ENCODE data around the gene TUSC1.
"Not testable (repeated sequence)": the region's sequence is repeated elsewhere in the genome, so short reads cannot be mapped to it uniquely, and the experiment has no call there.

TUSC1 gene

GRCh38 chr9:25678147-25678666, at the start of gene TUSC1:
TSS of gene TUSC1 (minus strand) at chr9:25678444. CDS start at chr9:25678312, 132 bp downstream.
- no peak for DNase-seq (ENCODE audit: extremely low read depth in 1 of 2, low read depth in 1 of 2)

GRCh38 chr9:25726871-25727410, 48.7 kb upstream of the TUSC1 start:
- no peak for DNase-seq (ENCODE audit: extremely low read depth in 1 of 2, low read depth in 1 of 2)

- DNase-seq (ENCODE audit: extremely low read depth in 1 of 2, low read depth in 1 of 2), result no peak
Observed at GRCh38 chr9:25724424-25724823, 46.2 kb upstream of the TUSC1 start.

- DNase-seq (ENCODE audit: extremely low read depth in 1 of 2, low read depth in 1 of 2), result no peak
Observed at GRCh38 chr9:25716220-25716872, 38.1 kb upstream of the TUSC1 start.

- DNase-seq (ENCODE audit: extremely low read depth in 1 of 2, low read depth in 1 of 2), result no peak
Observed at GRCh38 chr9:25709941-25710340, 31.7 kb upstream of the TUSC1 start.

- no peak for DNase-seq (ENCODE audit: extremely low read depth in 1 of 2, low read depth in 1 of 2)
Observed at GRCh38 chr9:25704800-25705199, 26.6 kb upstream of the TUSC1 start.

GRCh38 chr9:25703701-25704357, 25.6 kb upstream of the TUSC1 start:
- DNase-seq (ENCODE audit: extremely low read depth in 1 of 2, low read depth in 1 of 2), result no peak

- DNase-seq (ENCODE audit: extremely low read depth in 1 of 2, low read depth in 1 of 2), result no peak
Observed at GRCh38 chr9:25702536-25702935, 24.3 kb upstream of the TUSC1 start.

GRCh38 chr9:25700899-25701298, 22.7 kb upstream of the TUSC1 start:
- DNase-seq (ENCODE audit: extremely low read depth in 1 of 2, low read depth in 1 of 2), result not testable (repeated sequence)

- DNase-seq (ENCODE audit: extremely low read depth in 1 of 2, low read depth in 1 of 2), result no peak
Observed at GRCh38 chr9:25700430-25700829, 22.2 kb upstream of the TUSC1 start.

- no peak for DNase-seq (ENCODE audit: extremely low read depth in 1 of 2, low read depth in 1 of 2)
Observed at GRCh38 chr9:25691786-25692185, 13.5 kb upstream of the TUSC1 start.

GRCh38 chr9:25684321-25684720, 6.1 kb upstream of the TUSC1 start:
- DNase-seq (ENCODE audit: extremely low read depth in 1 of 2, low read depth in 1 of 2), result no peak

GRCh38 chr9:25681266-25681665, 3.0 kb upstream of the TUSC1 start:
- DNase-seq (ENCODE audit: extremely low read depth in 1 of 2, low read depth in 1 of 2), result no peak

GRCh38 chr9:25678846-25679360, 659 bp upstream of the TUSC1 start:
- DNase-seq (ENCODE audit: extremely low read depth in 1 of 2, low read depth in 1 of 2), result no peak

- DNase-seq (ENCODE audit: extremely low read depth in 1 of 2, low read depth in 1 of 2), result no peak
Observed at GRCh38 chr9:25677301-25678146, 720 bp downstream of the TUSC1 start.

GRCh38 chr9:25675858-25676257, 2.4 kb downstream of the TUSC1 start:
- not testable (repeated sequence) for DNase-seq (ENCODE audit: extremely low read depth in 1 of 2, low read depth in 1 of 2)

GRCh38 chr9:25658571-25658970, 19.7 kb downstream of the TUSC1 start:
- DNase-seq (ENCODE audit: extremely low read depth in 1 of 2, low read depth in 1 of 2), result no peak

- DNase-seq (ENCODE audit: extremely low read depth in 1 of 2, low read depth in 1 of 2), result no peak
Observed at GRCh38 chr9:25654417-25654816, 23.8 kb downstream of the TUSC1 start.

GRCh38 chr9:25648116-25648515, 30.1 kb downstream of the TUSC1 start:
- no peak for DNase-seq (ENCODE audit: extremely low read depth in 1 of 2, low read depth in 1 of 2)

- DNase-seq (ENCODE audit: extremely low read depth in 1 of 2, low read depth in 1 of 2), result no peak
Observed at GRCh38 chr9:25636026-25636425, 42.2 kb downstream of the TUSC1 start.

- no peak for DNase-seq (ENCODE audit: extremely low read depth in 1 of 2, low read depth in 1 of 2)
Observed at GRCh38 chr9:25629231-25629630, 49.0 kb downstream of the TUSC1 start.
